ENCODE results near the gene TMEM91.

DNA sequence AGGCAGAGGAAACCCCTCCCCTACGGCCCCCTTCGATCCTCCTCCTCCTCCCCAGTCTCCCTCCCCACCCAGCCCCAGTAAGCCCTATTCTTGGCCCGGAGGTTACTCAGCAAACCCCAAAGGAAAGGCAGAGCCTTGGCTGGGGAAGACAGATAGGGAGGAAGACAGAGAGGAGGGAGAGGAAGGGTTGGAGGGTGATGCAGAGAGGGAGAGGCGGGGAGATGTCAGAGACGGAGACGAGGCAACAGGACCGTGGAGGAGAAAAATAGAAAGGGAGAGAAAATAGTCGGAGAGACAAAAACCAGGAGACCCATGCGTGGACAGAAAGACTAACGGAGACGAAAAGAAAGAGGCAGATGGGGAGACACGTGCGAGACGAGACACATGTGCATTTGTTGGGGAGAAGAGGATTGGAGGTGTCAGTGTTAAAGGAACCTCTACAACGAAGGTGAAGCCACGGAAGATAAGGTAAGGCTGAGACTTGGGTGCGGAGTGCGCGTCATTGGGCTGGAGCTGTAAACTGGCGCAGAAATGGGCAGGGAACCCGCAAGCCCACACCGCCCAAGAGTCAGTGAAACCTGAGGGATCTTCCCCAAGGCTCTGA lies 25.5 kb upstream of the TMEM91 start:
- TF ChIP-seq POLR2A (IDR thresholded peaks at IDR 0.05) (no peak), EP300 (IDR thresholded peaks at IDR 0.05) (no peak)
- TF ChIP-seq, protein P1, sequence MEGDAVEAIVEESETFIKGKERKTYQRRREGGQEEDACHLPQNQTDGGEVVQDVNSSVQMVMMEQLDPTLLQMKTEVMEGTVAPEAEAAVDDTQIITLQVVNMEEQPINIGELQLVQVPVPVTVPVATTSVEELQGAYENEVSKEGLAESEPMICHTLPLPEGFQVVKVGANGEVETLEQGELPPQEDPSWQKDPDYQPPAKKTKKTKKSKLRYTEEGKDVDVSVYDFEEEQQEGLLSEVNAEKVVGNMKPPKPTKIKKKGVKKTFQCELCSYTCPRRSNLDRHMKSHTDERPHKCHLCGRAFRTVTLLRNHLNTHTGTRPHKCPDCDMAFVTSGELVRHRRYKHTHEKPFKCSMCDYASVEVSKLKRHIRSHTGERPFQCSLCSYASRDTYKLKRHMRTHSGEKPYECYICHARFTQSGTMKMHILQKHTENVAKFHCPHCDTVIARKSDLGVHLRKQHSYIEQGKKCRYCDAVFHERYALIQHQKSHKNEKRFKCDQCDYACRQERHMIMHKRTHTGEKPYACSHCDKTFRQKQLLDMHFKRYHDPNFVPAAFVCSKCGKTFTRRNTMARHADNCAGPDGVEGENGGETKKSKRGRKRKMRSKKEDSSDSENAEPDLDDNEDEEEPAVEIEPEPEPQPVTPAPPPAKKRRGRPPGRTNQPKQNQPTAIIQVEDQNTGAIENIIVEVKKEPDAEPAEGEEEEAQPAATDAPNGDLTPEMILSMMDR (IDR thresholded peaks at IDR 0.05), result no peak

Data from ovary (tissue), 3 donors.